ENCODE results near the gene ARL5A.
A peak's percentile ranks its signal among the peaks of the same experiment; 100 is the strongest.

The ARL5A gene

DNA sequence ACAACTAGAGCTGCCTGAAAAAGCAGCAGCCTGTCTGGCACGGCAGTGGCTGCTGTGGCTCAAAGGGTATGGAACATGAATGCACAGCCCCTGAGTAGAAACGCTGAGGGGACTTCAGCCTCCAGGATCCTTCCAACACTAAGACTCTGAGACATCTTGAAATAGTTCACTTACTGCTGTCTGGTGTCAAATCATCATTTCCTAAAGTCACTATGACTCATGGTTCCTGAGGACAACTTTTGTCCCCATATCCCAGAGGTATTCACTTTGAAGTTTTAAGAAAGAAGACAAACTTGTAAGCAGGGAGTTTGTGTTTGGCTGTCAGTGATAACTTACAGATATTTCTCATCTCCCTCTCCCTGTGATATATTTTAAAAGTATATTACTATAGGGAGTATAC, 60.7 kb downstream of the ARL5A start:
- no peak for DNase-seq (ENCODE audit: low read depth, low spot score)

DNA sequence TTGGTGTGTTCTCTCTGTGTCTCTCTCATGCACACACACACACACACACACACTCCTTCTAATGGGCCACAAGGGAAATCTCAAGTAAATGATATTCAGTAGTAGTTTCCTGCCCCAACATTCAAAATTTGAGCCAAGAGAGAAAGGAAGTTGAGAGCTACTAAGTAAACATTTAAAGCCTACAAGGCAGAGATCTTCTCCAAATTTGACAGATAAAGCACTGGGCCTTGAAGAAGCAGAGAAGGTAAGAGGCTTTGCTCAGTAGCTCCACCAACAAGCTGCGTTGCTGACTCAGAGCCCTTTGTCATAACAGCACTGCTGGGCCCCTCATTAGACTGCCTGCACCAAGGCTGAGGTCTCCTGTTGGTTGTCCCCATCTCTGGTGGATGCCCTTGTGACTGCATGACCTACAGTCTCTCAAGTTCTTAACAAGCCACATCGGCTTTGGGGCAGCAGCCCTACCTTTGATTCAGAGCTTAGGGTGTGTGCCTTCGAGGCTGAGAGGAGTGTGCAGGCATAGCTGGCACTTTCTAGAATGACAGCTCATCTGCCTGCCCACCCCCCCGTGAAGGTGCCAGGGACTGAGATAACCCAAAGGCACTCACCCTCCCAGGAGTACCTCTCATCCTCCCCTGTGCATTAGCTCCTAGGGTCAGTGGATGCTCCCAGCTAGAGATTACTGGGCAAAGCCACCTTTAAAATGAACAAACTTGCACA, 61.6 kb downstream of the ARL5A start:
- DNase-seq (ENCODE audit: low read depth, low spot score) = no peak

DNA sequence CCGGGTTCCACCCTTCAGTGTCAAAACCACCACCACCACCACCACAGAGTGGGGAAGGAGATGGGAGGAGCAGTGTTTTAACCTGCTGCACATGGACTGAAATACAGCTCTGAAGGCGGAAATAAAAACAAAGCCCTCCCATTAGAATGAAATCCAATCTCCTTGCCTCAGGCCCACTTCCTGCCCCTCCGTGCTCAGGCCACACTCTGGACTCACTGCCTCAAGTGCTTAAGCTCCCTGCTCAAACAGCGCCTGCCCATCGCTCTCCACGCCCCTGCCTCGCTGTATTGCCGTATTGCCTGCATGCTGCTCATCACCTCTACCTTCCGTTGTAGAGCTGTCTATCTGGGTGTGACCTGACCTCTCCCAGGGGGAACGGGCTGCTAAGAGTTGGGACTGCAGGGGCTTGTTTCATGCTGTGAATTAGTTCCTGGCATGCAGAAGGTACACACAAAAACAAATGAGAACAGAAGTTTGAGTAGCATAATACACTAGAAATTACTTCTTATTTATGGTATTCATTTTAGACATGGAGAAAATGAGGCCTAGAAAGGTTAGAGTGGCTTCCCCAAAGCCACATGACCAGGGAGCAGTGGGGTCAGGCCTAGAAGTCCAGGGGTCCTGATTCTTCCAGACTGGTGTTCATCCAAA, 62.3 kb downstream of the ARL5A start:
- peak; percentile 70 for DNase-seq (ENCODE audit: low read depth, low spot score)

DNA sequence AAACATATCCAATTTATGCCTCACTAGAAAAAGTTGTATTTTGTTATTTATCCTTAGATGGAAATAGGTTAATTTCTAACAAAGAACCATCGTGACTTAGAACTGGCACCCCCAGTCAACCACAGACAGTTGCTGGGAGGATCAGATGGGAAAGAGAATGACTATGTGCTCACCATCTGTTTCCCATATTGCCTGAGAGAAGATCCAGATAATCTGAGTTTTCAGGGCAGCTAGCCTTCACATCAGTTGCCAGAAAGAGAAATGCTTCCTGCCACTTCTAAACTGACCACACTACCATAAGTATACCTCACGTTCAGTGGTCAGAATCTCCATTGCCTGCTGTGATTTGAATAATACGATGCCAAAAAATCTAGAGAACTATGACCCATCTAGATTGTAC, 65.5 kb downstream of the ARL5A start:
- DNase-seq (ENCODE audit: low read depth, low spot score) = no peak

DNA sequence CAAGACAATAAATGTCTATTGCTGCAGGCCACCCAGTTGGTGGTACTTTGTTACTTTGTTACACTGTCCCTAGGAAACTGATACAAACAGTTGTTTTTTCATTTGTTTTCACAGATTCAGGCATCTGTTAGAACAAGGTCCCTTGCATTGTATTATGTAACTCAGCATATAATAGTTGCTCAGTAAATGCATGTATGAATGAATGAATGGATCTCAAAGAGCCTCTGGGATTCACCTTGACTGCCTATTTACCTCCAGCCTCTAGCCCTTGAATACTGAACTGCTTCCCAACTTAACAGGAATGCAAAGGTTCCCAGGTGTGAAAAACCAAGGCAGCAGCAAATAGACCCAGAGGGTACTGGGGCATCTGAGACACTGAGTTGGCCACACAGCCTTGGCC, 66.5 kb downstream of the ARL5A start:
- no peak for DNase-seq (ENCODE audit: low read depth, low spot score)

DNA sequence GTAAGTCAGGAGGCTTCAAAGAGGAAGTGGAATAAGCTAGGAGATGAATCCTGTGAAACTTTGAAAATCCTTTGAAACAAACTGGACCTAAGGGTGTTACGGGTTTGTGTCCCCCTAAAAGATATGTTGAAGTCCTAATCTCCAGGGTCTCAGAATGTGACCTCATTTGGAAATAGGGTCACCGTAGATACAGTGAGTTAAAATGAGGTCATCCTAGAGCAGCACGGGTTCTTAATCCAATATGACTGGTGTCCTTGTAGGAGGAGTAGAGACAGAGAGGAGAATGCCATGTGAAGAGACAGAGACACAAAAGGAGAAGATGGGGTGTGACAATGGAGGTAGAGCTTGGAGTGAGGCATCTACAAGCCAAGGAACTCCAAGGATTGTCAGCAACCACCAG, 67.0 kb downstream of the ARL5A start:
- no peak for DNase-seq (ENCODE audit: low read depth, low spot score)

DNA sequence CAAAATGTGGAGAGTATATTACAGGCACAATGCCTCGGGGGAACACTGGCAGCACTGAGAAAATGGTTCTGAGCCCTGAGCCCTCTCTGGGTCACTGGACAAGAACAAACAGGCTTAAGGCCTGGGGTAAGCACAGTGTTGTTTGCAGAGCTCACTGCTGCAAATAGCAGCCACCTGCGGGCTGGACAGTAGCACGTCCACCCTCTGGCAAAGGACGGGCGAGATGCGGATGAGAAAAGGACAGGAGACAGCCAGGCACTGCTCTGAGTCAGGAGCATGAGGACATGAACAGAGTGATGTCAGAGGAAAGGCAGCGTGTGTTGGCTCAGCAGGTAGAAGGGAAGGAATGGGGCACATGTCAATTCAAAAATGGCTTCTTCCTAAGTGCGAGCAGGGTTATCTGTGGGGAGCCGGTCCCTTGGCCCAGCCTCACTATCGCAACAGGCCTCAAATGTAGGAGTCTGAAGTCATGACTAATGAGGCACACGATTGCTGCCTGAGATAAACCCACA, 68.0 kb downstream of the ARL5A start:
- peak; percentile 43 for DNase-seq (ENCODE audit: low read depth, low spot score)

DNA sequence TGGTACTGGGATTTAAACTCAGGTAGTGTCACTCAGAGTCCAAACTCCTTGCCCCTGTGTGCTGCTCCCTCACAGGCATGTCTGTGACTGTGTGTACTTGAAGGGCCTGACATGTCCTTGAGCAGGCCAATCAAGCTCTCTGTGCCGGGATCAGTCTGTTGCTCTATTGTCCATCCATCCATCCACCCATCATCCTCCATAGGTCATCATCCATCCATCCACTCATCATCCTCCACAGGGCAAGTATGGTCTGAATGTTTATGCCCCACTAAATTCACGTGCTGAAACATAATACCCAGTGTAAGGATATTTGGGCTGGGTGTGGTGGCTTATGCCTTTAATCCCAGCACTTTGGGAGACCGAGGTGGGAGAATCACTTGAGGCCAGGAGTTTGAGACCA, 69.5 kb downstream of the ARL5A start:
- no peak for DNase-seq (ENCODE audit: low read depth, low spot score)

DNA sequence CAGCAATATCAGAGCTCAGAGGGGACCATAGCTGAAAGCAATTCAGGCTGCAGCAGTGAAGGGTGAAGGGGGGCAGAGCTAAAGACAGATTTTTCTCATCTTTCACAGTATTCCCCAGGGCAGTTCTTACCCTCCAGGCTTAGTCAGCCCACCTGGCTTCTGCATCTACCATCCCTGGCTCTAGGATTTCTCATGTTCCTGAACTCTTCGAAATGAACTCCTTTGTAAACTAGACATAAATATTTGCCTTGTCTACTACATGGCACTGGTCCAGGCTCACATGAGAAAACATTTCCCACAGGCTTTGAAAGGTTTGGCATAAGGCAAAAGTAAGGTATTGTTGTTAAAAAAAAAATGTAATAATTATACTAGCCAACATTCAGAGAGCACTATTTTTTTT, 70.4 kb downstream of the ARL5A start:
- no peak for DNase-seq (ENCODE audit: low read depth, low spot score)

DNA sequence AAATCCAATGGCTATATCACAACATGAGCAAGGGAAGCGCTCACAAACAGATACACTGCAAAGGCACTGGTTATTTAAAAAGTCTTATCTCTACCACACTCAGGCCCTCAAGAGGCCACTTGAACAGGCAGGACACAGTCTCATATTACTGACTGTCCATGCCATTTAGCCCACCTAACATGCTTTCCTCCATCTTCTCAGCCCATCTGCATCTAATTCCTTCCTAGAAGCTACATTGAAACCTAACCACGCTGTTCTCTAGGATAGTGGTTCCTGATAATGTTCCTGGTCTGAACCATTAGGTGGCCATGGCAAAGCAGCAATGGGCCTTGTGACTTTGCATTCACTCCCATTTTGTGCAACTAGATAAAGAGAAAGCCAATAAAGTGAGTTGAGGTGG, 71.4 kb downstream of the ARL5A start:
- DNase-seq (ENCODE audit: low read depth, low spot score) = no peak

DNA sequence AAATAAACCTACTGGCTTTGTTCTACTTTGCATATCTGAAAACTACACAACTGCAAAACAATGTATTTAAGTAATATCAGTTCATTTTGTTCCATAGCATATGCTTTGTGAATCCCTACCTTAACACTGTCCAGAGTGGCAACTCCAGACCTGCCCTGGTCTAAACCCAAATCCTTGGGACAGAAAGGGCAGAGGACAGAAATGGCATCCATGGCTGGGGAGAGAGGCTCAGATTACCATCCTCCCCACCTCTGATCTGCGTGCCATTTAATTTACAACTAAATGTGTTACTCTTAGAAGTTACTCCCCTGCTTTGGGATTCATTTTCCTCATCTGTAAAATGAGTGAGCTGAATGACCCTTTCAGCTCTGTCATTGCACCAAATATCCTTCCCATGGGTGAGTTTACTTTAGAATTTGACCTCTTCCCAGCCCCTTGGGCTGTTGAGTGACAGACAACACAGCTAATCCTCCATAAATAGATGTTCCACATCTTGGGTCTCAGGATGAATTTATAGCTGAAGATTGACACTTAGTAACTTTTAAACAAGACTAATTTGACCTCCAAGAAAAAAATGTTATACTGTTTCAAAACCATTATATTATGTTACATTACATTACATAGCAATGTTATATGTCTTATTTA, 73.8 kb downstream of the ARL5A start:
- DNase-seq (ENCODE audit: low read depth, low spot score) = no peak

DNA sequence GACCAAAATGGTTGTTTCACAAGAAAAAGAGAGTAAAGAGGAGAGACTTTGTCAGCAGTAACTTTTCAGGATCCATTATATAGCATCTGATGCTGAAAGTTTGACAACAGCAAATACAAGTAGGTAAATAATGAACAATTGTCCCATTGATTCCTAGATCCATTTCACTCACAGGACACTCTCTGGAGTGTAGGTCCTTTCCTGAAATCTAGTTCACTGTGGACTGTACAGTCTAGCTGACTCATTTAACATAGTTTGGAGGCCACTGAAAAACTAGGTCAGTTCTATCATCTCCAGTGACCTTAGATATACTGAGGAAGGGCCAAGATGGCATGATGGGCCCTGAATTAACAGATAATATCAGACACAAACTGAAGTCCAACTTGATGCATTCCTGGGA, 74.7 kb downstream of the ARL5A start:
- no peak for DNase-seq (ENCODE audit: low read depth, low spot score)

All from ELF-1 (cell line).